B cell (primary cell): ENCODE data around the gene CMTM8. TPM values are rescaled to one million over a fixed set of nuclear protein-coding genes. Genes with fewer than 3 reads are reported as not detected.

Experiments
- ATAC-seq: fragments of 200-7000 bp; cut with Tn5 transposase; one replicate; pipeline ENCODE4 v1.10.0; 2021; ENCODE audit warnings: low read depth, mild to moderate bottlenecking, moderate number of reproducible peaks, moderate library complexity
- CTCF ChIA-PET: fragments of 350-600 bp; sonication (Branson Sonifier 250); formaldehyde crosslinking; loops from one replicate; lab custom pipeline; 2021; ENCODE audit warnings: antibody characterized with exemption, inconsistent platforms; lab: Charles Lee
- POLR2A ChIA-PET: fragments of 350-600 bp; sonication (Branson Sonifier 250); formaldehyde crosslinking; loops from one replicate; lab custom pipeline; 2021; ENCODE audit warnings: antibody characterized with exemption; lab: Charles Lee
- DNase-seq: peaks from one replicate; pipeline ENCODE4 v3.0.0; 2013
- H2AFZ ChIP-seq: 2 replicates; pipeline ENCODE4 v1.6.1; 2012; ENCODE audit warnings: mild to moderate bottlenecking, low read depth, low read length; ENCODE audit not compliant: insufficient read depth, poor library complexity, severe bottlenecking
- H3K27ac ChIP-seq, 2 donors: 1 replicate in 1 of 2; 2 replicates in 1 of 2; pipeline ENCODE4 v1.5.1; 2012 to 2013; ENCODE audit warnings: low read length in 2 of 2, mild to moderate bottlenecking in 2 of 2, moderate library complexity in 1 of 2
- H3K27me3 ChIP-seq, 4 experiments: fragments of 200-600 bp in 1 of 4; sonication (generic) in 1 of 4; replicated peaks in 1 of 4; 1 replicate in 2 of 4; 2 replicates in 2 of 4; pipeline versions ENCODE4 v1.6.1 to v1.7.0; 2013 to 2016; ENCODE audit warnings: low read length in 3 of 4, mild to moderate bottlenecking in 2 of 4, mixed read lengths in 1 of 4, moderate library complexity in 1 of 4; ENCODE audit not compliant: insufficient read depth in 4 of 4, control insufficient read depth in 3 of 4; ENCODE audit errors: control extremely low read depth in 1 of 4
- H3K36me3 ChIP-seq, 2 experiments: replicated peaks in 1 of 2; 1 replicate in 1 of 2; 2 replicates in 1 of 2; pipeline versions ENCODE4 v1.6.1 to v1.7.1; 2013; ENCODE audit warnings: low read length in 1 of 2; ENCODE audit not compliant: insufficient read depth in 2 of 2, control insufficient read depth in 1 of 2; ENCODE audit errors: control extremely low read depth in 1 of 2, extremely low read depth in 1 of 2
- H3K4me1 ChIP-seq, 2 donors: fragments of 200-600 bp in 1 of 2; sonication (generic) in 1 of 2; 1 replicate in 1 of 2; 2 replicates in 1 of 2; pipeline versions ENCODE4 v1.5.1 to v1.6.1; 2013 to 2017; ENCODE audit warnings: low read length in 2 of 2; ENCODE audit not compliant: control insufficient read depth in 2 of 2, insufficient read depth in 2 of 2
- H3K4me2 ChIP-seq: replicated peaks from 2 replicates; pipeline ENCODE3; 2012; ENCODE audit warnings: mild to moderate bottlenecking, low read depth, low read length; ENCODE audit not compliant: poor library complexity, severe bottlenecking
- H3K4me3 ChIP-seq, 5 experiments: fragments of 200-600 bp in 1 of 5; sonication (generic) in 1 of 5; 1 replicate in 3 of 5; 2 replicates in 2 of 5; pipeline versions ENCODE4 v1.5.1 to v1.7.0; 2011 to 2016; ENCODE audit warnings: low read length in 4 of 5, mild to moderate bottlenecking in 4 of 5, low read depth in 2 of 5, control low read depth in 1 of 5, moderate library complexity in 1 of 5; ENCODE audit not compliant: insufficient read depth in 1 of 5; ENCODE audit errors: control extremely low read depth in 1 of 5, extremely low read depth in 1 of 5
- H3K79me2 ChIP-seq: fragments of 200-600 bp; sonication (generic); one replicate; pipeline ENCODE4 v1.6.0; 2016; ENCODE audit warnings: low read length; ENCODE audit not compliant: control insufficient read depth, insufficient read depth
- H3K9ac ChIP-seq: fragments of 200-600 bp; sonication (generic); 2 replicates; pipeline ENCODE4 v1.6.1; 2017; ENCODE audit warnings: mild to moderate bottlenecking, low read length, moderate library complexity
- H3K9me3 ChIP-seq, 3 donors: one replicate each; pipeline versions ENCODE4 v1.6.1 to v1.7.1; 2013; ENCODE audit warnings: low read length in 2 of 3; ENCODE audit not compliant: control insufficient read depth in 2 of 3, insufficient read depth in 1 of 3; ENCODE audit errors: control extremely low read depth in 1 of 3
- H4K20me1 ChIP-seq: 2 replicates; pipeline ENCODE4 v1.6.0; 2012; ENCODE audit warnings: mild to moderate bottlenecking, low read length; ENCODE audit not compliant: insufficient read depth, control insufficient read depth, poor library complexity, severe bottlenecking
- H3K27ac Mint-ChIP-seq: one replicate; pipeline ENCODE4 v1.8.0; 2021; ENCODE audit warnings: mixed read lengths
- H3K27me3 Mint-ChIP-seq: one replicate; pipeline ENCODE4 v1.8.0; 2021; ENCODE audit warnings: mixed read lengths
- H3K4me1 Mint-ChIP-seq: one replicate; pipeline ENCODE4 v1.8.0; 2021; ENCODE audit warnings: mixed read lengths
- H3K4me3 Mint-ChIP-seq: one replicate; pipeline ENCODE4 v1.8.0; 2021; ENCODE audit warnings: mixed read lengths
- H3K9me3 Mint-ChIP-seq: one replicate; pipeline ENCODE4 v1.8.0; 2022; ENCODE audit warnings: mixed read lengths; ENCODE audit not compliant: insufficient read depth
- EZH2 ChIP-seq: IDR thresholded peaks from 2 replicates; pipeline ENCODE4 v1.6.1; 2012; ENCODE audit warnings: borderline replicate concordance, low read depth, mild to moderate bottlenecking, moderate library complexity, low read length; ENCODE audit not compliant: insufficient read depth, poor library complexity, severe bottlenecking
- WGBS: methylation state at CpG from one replicate; pipeline ENCODE4 v1.1.5; 2013; ENCODE audit warnings: missing lambda C conversion rate; ENCODE audit not compliant: insufficient coverage; 5-methylcytosine and 5-hydroxymethylcytosine counted together
- intact Hi-C: fragments of 100-400 bp; cut with micrococcal nuclease; formaldehyde crosslinking; loops from one replicate; pipeline ENCODE4 v1.10.0; 2022
- polyA plus RNA-seq: library from polyadenylated mRNA; depleted of rRNA; stranded (reverse); fragments of >200 nt; gene quantifications from 2 replicates; pipeline ENCODE4 v1.2.3, GENCODE V29; 2012
- total RNA-seq, 2 donors: library from RNA; stranded (reverse); fragments of 120-200 nt in 1 of 2; gene quantifications; 1 replicate in 1 of 2; 2 replicates in 1 of 2; pipeline versions ENCODE4 v1.2.3 to v1.2.4, GENCODE V29; 2013 to 2022
- TF ChIP-seq, protein P1 (sequence below): fragments of 200-600 bp; IDR thresholded peaks from one replicate; pipeline ENCODE4 v1.8.0; 2022; ENCODE audit warnings: antibody characterized with exemption, mild to moderate bottlenecking

CMTM8 gene
- total and polyA plus RNA-seq, 2 donors (not counting 1 experiment from before 2014, with no cell fraction given), result 0.25 to 0.28 TPM

DNA sequence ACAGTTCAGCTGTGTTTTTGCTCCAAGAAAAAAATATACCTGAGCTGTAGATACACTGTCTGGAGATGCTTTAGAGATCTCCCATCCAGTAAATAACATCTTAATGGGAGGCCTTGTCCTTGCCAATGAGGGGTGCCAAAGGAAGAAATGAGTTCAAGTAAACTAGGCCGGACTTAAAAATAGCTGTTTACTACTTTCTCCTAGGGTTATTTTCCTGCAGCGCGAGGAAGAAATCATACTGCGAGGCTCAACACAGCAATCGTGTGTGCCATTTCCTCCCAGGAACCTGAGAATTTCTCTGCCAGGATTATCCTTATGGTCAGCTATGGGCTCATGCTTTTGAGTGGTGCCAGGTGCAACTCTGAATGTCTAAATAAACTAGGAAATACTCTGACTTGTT, 71.9 kb downstream of the CMTM8 start:
- POLR2A ChIA-PET, result interaction anchor here (0.9 kb wide), 1 partner anchor 14 kb away, joined by 3 read pairs; no protein-coding TSS in a partner anchor
- Histone ChIP-seq H3K27ac (no peak overlapping the region), H3K4me2 (no peak overlapping the region), H3K4me3 (no peak overlapping the region), H3K36me3 (no peaks in the 10 kb centered on the region), H3K4me1 (peaks cover 0 to 5% of the 10 kb centered on the region in 2 donors), H3K27me3 (no peaks in the 10 kb centered on the region), H2AFZ (no peak overlapping the region), H3K9ac (no peak overlapping the region), H3K79me2 (no peaks in the 10 kb centered on the region), H4K20me1 (no peaks in the 10 kb centered on the region), H3K9me3 (no peaks in the 10 kb centered on the region)
- Mint-ChIP-seq H3K9me3 (no peaks in the 10 kb centered on the region), H3K4me3 (no peak overlapping the region), H3K4me1 (peaks cover 6% of the 10 kb centered on the region), H3K27ac (no peak overlapping the region), H3K27me3 (peaks cover 17% of the 10 kb centered on the region)
- DNase-seq (no peak), ATAC-seq (no peak)
- no peak for TF ChIP-seq EZH2
- TF ChIP-seq, protein P1, sequence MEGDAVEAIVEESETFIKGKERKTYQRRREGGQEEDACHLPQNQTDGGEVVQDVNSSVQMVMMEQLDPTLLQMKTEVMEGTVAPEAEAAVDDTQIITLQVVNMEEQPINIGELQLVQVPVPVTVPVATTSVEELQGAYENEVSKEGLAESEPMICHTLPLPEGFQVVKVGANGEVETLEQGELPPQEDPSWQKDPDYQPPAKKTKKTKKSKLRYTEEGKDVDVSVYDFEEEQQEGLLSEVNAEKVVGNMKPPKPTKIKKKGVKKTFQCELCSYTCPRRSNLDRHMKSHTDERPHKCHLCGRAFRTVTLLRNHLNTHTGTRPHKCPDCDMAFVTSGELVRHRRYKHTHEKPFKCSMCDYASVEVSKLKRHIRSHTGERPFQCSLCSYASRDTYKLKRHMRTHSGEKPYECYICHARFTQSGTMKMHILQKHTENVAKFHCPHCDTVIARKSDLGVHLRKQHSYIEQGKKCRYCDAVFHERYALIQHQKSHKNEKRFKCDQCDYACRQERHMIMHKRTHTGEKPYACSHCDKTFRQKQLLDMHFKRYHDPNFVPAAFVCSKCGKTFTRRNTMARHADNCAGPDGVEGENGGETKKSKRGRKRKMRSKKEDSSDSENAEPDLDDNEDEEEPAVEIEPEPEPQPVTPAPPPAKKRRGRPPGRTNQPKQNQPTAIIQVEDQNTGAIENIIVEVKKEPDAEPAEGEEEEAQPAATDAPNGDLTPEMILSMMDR, result no peak
- CTCF ChIA-PET, result interaction anchor here (1.3 to 1.5 kb wide), 2 partner anchors 14 to 158 kb away, joined by 3 to 6 read pairs; no protein-coding TSS in a partner anchor
- intact Hi-C loops, result no loop called here
- WGBS, result no CpG with 5 or more reads among the region's 5 CpGs

- ATAC-seq, result no peak
- no peaks in the 10 kb centered on the region for H3K9me3 ChIP-seq
- no peaks in the 10 kb centered on the region for H4K20me1 ChIP-seq
- ChIA-PET CTCF (interaction anchor here (1.6 kb wide), 1 partner anchor 12 kb away, joined by 3 read pairs; no protein-coding TSS in a partner anchor), POLR2A (no interaction called here)
- TF ChIP-seq, protein P1, result no peak
- TF ChIP-seq EZH2, result no peak
- H3K9ac ChIP-seq, result no peak overlapping the region
- H3K36me3 ChIP-seq, result no peaks in the 10 kb centered on the region
- no peak overlapping the region for H3K27ac ChIP-seq
- H3K4me3 Mint-ChIP-seq, result no peak overlapping the region
- no peak overlapping the region for H3K4me3 ChIP-seq
- peaks cover 6% of the 10 kb centered on the region for H3K4me1 Mint-ChIP-seq
- no peaks in the 10 kb centered on the region for H3K79me2 ChIP-seq
- H2AFZ ChIP-seq, result no peak overlapping the region
- DNase-seq, result no peak
- no peak overlapping the region for H3K4me2 ChIP-seq
- H3K9me3 Mint-ChIP-seq, result no peaks in the 10 kb centered on the region
- intact Hi-C loops, result no loop called here
- H3K27ac Mint-ChIP-seq, result no peak overlapping the region
- 78% methylated on average over 11 of the region's 15 CpGs for WGBS
- peaks cover 13% of the 10 kb centered on the region for H3K27me3 Mint-ChIP-seq
- H3K4me1 ChIP-seq, result peaks cover 0 to 5% of the 10 kb centered on the region in 2 donors
- no peaks in the 10 kb centered on the region for H3K27me3 ChIP-seq
Measured at GRCh38 chr3:32310918-32311839, 72.7 kb downstream of the CMTM8 start.
